Loucy (cell line): Measurements from ENCODE around the gene DEFB118.

Experiments used
- H2AFZ ChIP-seq: fragments of 200-600 bp; sonication (generic); 2 replicates; pipeline ENCODE4 v1.6.0; 2016; ENCODE audit warnings: antibody characterized with exemption, mild to moderate bottlenecking, low read length, moderate library complexity
- H3F3A ChIP-seq: fragments of 200-600 bp; 2 replicates; pipeline ENCODE4 v1.6.0; 2016; ENCODE audit warnings: antibody characterized with exemption, low read depth, mild to moderate bottlenecking
- H3K27me3 ChIP-seq: fragments of 200-600 bp; sonication (generic); 2 replicates; pipeline ENCODE4 v1.6.1; 2014; ENCODE audit warnings: low read length, mild to moderate bottlenecking; ENCODE audit not compliant: insufficient read depth, poor library complexity, severe bottlenecking
- H3K36me3 ChIP-seq: fragments of 200-600 bp; sonication (generic); 2 replicates; pipeline ENCODE4 v1.6.1; 2016; ENCODE audit warnings: low read length; ENCODE audit not compliant: insufficient read depth
- H3K4me1 ChIP-seq: fragments of 200-600 bp; sonication (generic); 2 replicates; pipeline ENCODE4 v1.5.1; 2014; ENCODE audit warnings: low read length, mild to moderate bottlenecking; ENCODE audit not compliant: insufficient read depth, poor library complexity, severe bottlenecking
- H3K4me2 ChIP-seq: fragments of 200-600 bp; sonication (generic); 2 replicates; pipeline ENCODE4 v1.6.0; 2014; ENCODE audit warnings: antibody characterized with exemption, low read length, low read depth, mild to moderate bottlenecking; ENCODE audit not compliant: poor library complexity, severe bottlenecking
- H3K4me3 ChIP-seq: fragments of 200-600 bp; sonication (generic); 2 replicates; pipeline ENCODE4 v1.5.1; 2014; ENCODE audit warnings: low read length, mild to moderate bottlenecking, mixed read lengths; ENCODE audit not compliant: poor library complexity, severe bottlenecking
- H3K79me2 ChIP-seq: fragments of 200-600 bp; sonication (generic); 2 replicates; pipeline ENCODE4 v1.6.1; 2014; ENCODE audit warnings: low read length; ENCODE audit not compliant: insufficient read depth
- H3K9ac ChIP-seq: fragments of 200-600 bp; sonication (generic); 2 replicates; pipeline ENCODE4 v1.6.0; 2014; ENCODE audit warnings: mild to moderate bottlenecking, low read depth, low read length, moderate library complexity; ENCODE audit not compliant: poor library complexity, severe bottlenecking
- H3K9me2 ChIP-seq: fragments of 200-600 bp; sonication (generic); replicated peaks from 2 replicates; pipeline ENCODE4 v1.6.1; 2016; ENCODE audit warnings: low read depth, low read length, mixed read lengths
- H3K9me3 ChIP-seq: fragments of 200-600 bp; sonication (generic); 2 replicates; pipeline ENCODE4 v1.6.1; 2014; ENCODE audit warnings: mild to moderate bottlenecking, antibody characterized with exemption, low read length, low read depth; ENCODE audit not compliant: insufficient read depth
- H4K20me1 ChIP-seq: fragments of 200-600 bp; sonication (generic); 2 replicates; pipeline ENCODE4 v1.6.0; 2014; ENCODE audit warnings: antibody characterized with exemption, low read length, mild to moderate bottlenecking; ENCODE audit not compliant: insufficient read depth, poor library complexity, severe bottlenecking
- EZH2phosphoT487 ChIP-seq: fragments of 200-600 bp; IDR thresholded peaks from 2 replicates; pipeline ENCODE4 v1.6.1; 2018; ENCODE audit warnings: antibody characterized with exemption, mild to moderate bottlenecking, moderate library complexity, borderline replicate concordance
- TF ChIP-seq, protein P1 (sequence below): fragments of 200-600 bp; sonication (generic); conservative IDR thresholded peaks from 2 replicates; pipeline ENCODE4 v1.5.1; 2014; ENCODE audit warnings: mild to moderate bottlenecking, antibody characterized with exemption, low read length

DEFB118 gene

DNA sequence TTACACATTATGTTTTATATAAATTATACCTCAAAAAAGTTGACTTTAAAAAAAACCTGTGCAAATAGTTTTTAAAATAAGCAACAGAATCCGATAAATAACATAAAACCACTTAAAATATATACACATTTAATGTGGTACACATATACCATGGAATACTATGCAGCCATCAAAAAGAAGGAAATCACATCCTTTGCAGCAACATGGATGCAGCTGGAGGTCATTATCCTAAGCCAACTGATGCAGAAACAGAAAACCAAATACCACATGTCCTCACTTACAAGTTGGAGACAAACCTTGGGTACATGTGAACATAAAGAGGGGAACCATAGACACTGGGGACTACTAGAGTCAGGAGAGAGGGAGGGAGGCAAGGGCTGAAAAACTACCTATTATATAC lies 41.6 kb downstream of the DEFB118 start:
- no peaks in the 10 kb centered on the region for H3K4me1 ChIP-seq
- H3K4me2 ChIP-seq = no peak overlapping the region
- TF ChIP-seq, protein P1, sequence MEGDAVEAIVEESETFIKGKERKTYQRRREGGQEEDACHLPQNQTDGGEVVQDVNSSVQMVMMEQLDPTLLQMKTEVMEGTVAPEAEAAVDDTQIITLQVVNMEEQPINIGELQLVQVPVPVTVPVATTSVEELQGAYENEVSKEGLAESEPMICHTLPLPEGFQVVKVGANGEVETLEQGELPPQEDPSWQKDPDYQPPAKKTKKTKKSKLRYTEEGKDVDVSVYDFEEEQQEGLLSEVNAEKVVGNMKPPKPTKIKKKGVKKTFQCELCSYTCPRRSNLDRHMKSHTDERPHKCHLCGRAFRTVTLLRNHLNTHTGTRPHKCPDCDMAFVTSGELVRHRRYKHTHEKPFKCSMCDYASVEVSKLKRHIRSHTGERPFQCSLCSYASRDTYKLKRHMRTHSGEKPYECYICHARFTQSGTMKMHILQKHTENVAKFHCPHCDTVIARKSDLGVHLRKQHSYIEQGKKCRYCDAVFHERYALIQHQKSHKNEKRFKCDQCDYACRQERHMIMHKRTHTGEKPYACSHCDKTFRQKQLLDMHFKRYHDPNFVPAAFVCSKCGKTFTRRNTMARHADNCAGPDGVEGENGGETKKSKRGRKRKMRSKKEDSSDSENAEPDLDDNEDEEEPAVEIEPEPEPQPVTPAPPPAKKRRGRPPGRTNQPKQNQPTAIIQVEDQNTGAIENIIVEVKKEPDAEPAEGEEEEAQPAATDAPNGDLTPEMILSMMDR = no peak
- no peak for TF ChIP-seq EZH2phosphoT487
- H3K79me2 ChIP-seq = no peaks in the 10 kb centered on the region
- no peaks in the 10 kb centered on the region for H3K27me3 ChIP-seq
- no peaks in the 10 kb centered on the region for H3F3A ChIP-seq
- no peak overlapping the region for H3K9ac ChIP-seq
- no peaks in the 10 kb centered on the region for H3K36me3 ChIP-seq
- H3K9me3 ChIP-seq = no peaks in the 10 kb centered on the region
- H3K9me2 ChIP-seq = no peaks in the 10 kb centered on the region
- H3K4me3 ChIP-seq = no peak overlapping the region
- no peak overlapping the region for H2AFZ ChIP-seq
- no peaks in the 10 kb centered on the region for H4K20me1 ChIP-seq

DNA sequence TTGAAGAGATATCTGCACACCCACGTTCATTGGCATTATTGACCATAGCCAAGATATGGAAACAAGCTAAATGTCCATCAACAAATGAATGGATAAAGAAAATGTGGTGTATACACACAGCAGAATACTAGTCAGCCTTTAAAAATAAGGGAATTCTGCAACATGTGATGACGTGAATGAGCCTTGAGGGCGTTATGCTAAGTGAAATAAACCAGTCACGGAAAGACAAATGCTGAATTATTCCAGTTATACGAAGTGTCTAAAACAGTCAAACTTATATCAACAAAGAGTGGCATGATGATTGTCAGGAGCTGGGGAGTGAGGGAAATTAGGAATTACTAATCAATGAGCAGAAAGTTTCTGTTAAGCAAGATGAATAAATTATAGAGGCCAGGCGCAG lies 46.0 kb downstream of the DEFB118 start:
- Histone ChIP-seq H3K4me3 (no peak overlapping the region), H3K4me1 (no peaks in the 10 kb centered on the region), H3F3A (no peaks in the 10 kb centered on the region), H3K79me2 (no peaks in the 10 kb centered on the region), H3K36me3 (no peaks in the 10 kb centered on the region), H3K9ac (no peak overlapping the region), H4K20me1 (no peaks in the 10 kb centered on the region), H3K27me3 (no peaks in the 10 kb centered on the region), H3K9me3 (no peaks in the 10 kb centered on the region), H3K4me2 (no peak overlapping the region), H3K9me2 (no peaks in the 10 kb centered on the region), H2AFZ (no peak overlapping the region)
- TF ChIP-seq, protein P1 = no peak
- TF ChIP-seq EZH2phosphoT487 = no peak

DNA sequence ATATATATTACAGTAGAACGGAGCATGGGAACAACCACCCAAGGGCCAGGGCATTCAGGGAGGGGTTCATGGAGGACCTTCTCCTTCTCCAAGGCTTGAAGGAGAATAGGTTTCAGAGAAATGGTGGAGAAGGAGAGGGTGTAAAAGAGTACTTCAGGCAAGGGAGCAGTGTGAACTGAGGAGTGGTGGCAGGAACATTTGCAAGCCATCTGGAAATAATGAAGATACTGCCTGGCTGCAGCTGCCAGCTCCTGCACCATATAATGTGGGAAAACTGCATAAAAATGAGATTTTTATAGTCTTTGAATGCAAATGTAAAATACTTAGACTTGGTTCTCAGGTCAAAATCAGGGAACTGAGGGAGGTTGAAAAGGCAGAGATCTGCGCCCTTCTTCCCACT lies 47.3 kb downstream of the DEFB118 start:
- H3K4me1 ChIP-seq = no peaks in the 10 kb centered on the region
- H3K9me3 ChIP-seq = no peaks in the 10 kb centered on the region
- no peak for TF ChIP-seq EZH2phosphoT487
- TF ChIP-seq, protein P1 = no peak
- H3K4me2 ChIP-seq = no peak overlapping the region
- H3K27me3 ChIP-seq = no peaks in the 10 kb centered on the region
- no peaks in the 10 kb centered on the region for H3K36me3 ChIP-seq
- no peak overlapping the region for H3K4me3 ChIP-seq
- H3K9me2 ChIP-seq = no peaks in the 10 kb centered on the region
- H3K9ac ChIP-seq = no peak overlapping the region
- no peak overlapping the region for H2AFZ ChIP-seq
- no peaks in the 10 kb centered on the region for H4K20me1 ChIP-seq
- no peaks in the 10 kb centered on the region for H3F3A ChIP-seq
- no peaks in the 10 kb centered on the region for H3K79me2 ChIP-seq
